Measurements from ENCODE around the gene ABCA10.
"Not testable (repeated sequence)": the region's sequence is repeated elsewhere in the genome, so short reads cannot be mapped to it uniquely, and the experiment has no call there.

The ABCA10 gene, protein sequence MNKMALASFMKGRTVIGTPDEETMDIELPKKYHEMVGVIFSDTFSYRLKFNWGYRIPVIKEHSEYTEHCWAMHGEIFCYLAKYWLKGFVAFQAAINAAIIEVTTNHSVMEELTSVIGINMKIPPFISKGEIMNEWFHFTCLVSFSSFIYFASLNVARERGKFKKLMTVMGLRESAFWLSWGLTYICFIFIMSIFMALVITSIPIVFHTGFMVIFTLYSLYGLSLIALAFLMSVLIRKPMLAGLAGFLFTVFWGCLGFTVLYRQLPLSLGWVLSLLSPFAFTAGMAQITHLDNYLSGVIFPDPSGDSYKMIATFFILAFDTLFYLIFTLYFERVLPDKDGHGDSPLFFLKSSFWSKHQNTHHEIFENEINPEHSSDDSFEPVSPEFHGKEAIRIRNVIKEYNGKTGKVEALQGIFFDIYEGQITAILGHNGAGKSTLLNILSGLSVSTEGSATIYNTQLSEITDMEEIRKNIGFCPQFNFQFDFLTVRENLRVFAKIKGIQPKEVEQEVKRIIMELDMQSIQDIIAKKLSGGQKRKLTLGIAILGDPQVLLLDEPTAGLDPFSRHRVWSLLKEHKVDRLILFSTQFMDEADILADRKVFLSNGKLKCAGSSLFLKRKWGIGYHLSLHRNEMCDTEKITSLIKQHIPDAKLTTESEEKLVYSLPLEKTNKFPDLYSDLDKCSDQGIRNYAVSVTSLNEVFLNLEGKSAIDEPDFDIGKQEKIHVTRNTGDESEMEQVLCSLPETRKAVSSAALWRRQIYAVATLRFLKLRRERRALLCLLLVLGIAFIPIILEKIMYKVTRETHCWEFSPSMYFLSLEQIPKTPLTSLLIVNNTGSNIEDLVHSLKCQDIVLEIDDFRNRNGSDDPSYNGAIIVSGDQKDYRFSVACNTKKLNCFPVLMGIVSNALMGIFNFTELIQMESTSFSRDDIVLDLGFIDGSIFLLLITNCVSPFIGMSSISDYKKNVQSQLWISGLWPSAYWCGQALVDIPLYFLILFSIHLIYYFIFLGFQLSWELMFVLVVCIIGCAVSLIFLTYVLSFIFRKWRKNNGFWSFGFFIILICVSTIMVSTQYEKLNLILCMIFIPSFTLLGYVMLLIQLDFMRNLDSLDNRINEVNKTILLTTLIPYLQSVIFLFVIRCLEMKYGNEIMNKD (N-terminal part only)

DNA sequence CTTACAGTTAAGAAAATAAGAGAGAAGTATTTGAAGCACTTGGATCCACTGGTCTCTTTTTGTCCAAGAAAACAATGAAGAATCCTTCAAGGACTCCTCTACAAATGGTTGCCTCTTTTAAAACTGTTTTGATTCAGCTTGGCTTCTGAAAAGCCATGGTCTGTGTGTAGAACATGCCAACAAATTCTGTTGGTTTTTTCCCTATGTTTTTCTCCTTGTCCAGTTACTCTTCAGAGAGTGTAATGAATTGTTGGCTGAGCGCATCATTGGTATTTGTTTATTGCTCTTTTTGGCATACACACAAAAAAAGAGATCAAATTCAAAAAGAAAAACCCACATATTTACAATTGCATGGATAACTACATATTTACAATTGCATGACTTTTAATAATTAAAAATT lies at the start of gene ABCA10:
ABCA10 (minus strand) TSS at position 249 of the 400 bp plus-strand sequence. CDS start 3,466 bp downstream, outside the sequence.
- no peak within 1 kb of the TSS for H3K27ac ChIP-seq (ENCODE audit: low read depth in 2 of 2, low read length in 2 of 2)
- peak within 1 kb of the TSS in 1 of 2 donors; percentile 5 for H3K4me3 ChIP-seq (ENCODE audit: low read length in 2 of 2)
- H3K27me3 ChIP-seq (ENCODE audit: control insufficient read depth in 2 of 2, insufficient read depth in 2 of 2, low read length in 2 of 2) = no peaks in the 10 kb centered on the region
- peaks cover 0 to 3% of the 10 kb centered on the region in 2 donors for H3K9me3 ChIP-seq (ENCODE audit: control insufficient read depth in 2 of 2, low read length in 2 of 2)
- no peaks in the 10 kb centered on the region for H3K4me1 ChIP-seq (ENCODE audit: control insufficient read depth in 2 of 2, insufficient read depth in 2 of 2, low read length in 2 of 2)
- H3K9ac ChIP-seq (ENCODE audit: low read depth in 1 of 2, low read length in 2 of 2) = no peak within 1 kb of the TSS
- no peaks in the 10 kb centered on the region for H3K36me3 ChIP-seq (ENCODE audit: control insufficient read depth in 2 of 2, insufficient read depth in 2 of 2, low read length in 2 of 2)

DNA sequence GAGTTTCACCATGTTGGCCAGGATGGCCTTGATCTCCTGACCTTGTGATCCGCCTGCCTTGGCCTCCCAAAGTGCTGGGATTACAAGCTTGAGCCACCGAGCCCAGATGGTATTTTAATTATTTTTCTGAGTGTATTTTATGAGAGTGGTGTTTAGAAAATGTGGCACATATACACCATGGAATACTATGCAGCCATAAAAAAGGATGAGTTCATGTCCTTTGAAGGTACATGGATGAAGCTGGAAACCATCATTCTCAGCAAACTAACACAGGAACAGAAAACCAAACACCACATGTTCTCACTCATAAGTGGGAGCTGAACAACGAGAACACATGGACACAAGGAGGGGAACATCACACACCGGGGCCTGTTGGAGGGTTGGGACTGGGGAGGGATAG lies 47.7 kb upstream of the ABCA10 start:
- H3K9ac ChIP-seq (ENCODE audit: low read depth in 1 of 2, low read length in 2 of 2); H3K27ac ChIP-seq (ENCODE audit: low read depth in 2 of 2, low read length in 2 of 2); H3K4me1 ChIP-seq (ENCODE audit: control insufficient read depth in 2 of 2, insufficient read depth in 2 of 2, low read length in 2 of 2); H3K36me3 ChIP-seq (ENCODE audit: control insufficient read depth in 2 of 2, insufficient read depth in 2 of 2, low read length in 2 of 2); H3K9me3 ChIP-seq (ENCODE audit: control insufficient read depth in 2 of 2, low read length in 2 of 2); H3K27me3 ChIP-seq (ENCODE audit: control insufficient read depth in 2 of 2, insufficient read depth in 2 of 2, low read length in 2 of 2); H3K4me3 ChIP-seq (ENCODE audit: low read length in 2 of 2): not testable (repeated sequence)

DNA sequence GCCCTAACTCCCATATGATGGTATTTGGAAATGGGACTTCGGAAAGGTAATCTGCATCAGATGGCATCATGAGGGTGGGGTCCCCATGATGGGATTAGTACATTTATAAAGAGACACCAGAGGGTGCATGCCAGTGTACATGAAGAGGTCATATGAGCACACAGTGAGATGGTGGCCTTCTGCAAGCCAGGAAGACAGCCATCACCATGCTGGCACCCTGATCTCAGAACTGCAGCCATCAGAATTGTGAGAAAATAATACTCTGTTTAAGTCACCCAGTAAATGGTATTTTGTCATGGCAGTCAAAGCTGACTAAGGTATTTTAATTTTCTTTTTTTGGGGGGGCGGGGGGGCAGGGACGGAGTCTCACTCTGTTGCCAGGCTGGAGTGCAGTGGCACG lies 47.1 kb upstream of the ABCA10 start:
- Histone ChIP-seq H3K27ac (ENCODE audit: low read depth in 2 of 2, low read length in 2 of 2) (no peak overlapping the region), H3K9me3 (ENCODE audit: control insufficient read depth in 2 of 2, low read length in 2 of 2) (no peaks in the 10 kb centered on the region), H3K4me3 (ENCODE audit: low read length in 2 of 2) (no peak overlapping the region), H3K9ac (ENCODE audit: low read depth in 1 of 2, low read length in 2 of 2) (no peak overlapping the region), H3K4me1 (ENCODE audit: control insufficient read depth in 2 of 2, insufficient read depth in 2 of 2, low read length in 2 of 2) (no peaks in the 10 kb centered on the region), H3K36me3 (ENCODE audit: control insufficient read depth in 2 of 2, insufficient read depth in 2 of 2, low read length in 2 of 2) (peaks cover 4 to 6% of the 10 kb centered on the region in 2 donors), H3K27me3 (ENCODE audit: control insufficient read depth in 2 of 2, insufficient read depth in 2 of 2, low read length in 2 of 2) (no peaks in the 10 kb centered on the region)

DNA sequence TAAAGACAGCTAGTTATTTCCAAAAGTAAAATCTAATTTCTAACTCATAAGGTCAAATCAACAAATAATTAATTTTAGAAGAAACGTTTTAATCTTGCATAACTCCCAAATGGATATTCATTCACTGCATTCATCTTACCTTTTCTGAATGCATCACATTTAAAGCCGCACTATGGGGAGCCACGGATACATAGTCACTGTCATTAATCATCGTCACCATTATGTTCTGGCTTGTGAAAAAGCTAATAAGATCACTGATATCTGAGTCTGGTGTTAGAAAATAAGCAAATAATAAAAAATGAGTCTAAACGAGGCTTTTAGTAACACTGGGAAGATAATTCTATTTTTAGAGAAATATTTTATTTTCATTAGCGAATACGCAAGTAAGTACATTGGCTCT lies 42.4 kb upstream of the ABCA10 start:
- Histone ChIP-seq H3K36me3 (ENCODE audit: control insufficient read depth in 2 of 2, insufficient read depth in 2 of 2, low read length in 2 of 2) (peaks cover 0 to 12% of the 10 kb centered on the region in 2 donors), H3K27ac (ENCODE audit: low read depth in 2 of 2, low read length in 2 of 2) (no peak overlapping the region), H3K4me1 (ENCODE audit: control insufficient read depth in 2 of 2, insufficient read depth in 2 of 2, low read length in 2 of 2) (no peaks in the 10 kb centered on the region), H3K9me3 (ENCODE audit: control insufficient read depth in 2 of 2, low read length in 2 of 2) (no peaks in the 10 kb centered on the region), H3K27me3 (ENCODE audit: control insufficient read depth in 2 of 2, insufficient read depth in 2 of 2, low read length in 2 of 2) (no peaks in the 10 kb centered on the region), H3K9ac (ENCODE audit: low read depth in 1 of 2, low read length in 2 of 2) (no peak overlapping the region), H3K4me3 (ENCODE audit: low read length in 2 of 2) (no peak overlapping the region)

DNA sequence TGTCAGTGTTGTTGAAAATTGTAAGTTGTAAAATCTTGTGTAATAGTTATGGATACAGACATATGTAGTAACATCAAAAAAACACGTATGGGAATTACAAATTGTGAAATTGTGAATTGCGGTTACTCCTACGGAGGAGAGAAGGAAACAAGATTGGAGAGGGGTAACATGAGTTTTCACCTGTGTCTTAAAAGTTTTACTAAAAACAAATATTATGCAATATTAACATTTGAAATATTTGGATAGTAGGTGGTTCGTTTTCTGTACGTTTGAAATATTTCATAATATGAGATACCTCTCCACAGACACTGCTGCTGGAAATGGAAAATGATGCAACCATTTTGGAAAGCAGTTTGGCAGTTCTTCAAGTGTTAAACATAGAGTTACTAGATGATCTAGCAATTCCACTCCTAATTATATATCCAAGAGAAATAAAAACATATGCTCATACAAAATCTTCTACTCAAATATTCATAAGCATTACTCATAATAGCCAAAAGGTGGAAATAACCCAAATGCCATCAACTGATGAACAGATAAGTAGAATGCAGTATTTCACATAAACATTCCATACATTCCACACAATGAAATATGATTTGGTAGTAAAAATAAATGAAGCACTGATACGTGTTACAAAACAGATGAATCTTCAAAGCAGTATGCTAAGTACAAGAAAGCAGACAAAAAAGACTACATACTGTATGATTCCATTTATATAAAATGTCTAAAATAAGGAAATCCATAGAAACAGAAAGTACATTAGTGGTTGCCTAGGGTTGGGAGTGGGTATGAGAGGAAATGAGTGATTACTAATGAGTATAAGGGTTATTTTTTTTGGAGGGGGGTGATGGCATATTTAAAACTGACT lies 40.7 kb upstream of the ABCA10 start:
- no peak overlapping the region for H3K4me3 ChIP-seq (ENCODE audit: low read length in 2 of 2)
- no peak overlapping the region for H3K27ac ChIP-seq (ENCODE audit: low read depth in 2 of 2, low read length in 2 of 2)
- no peak overlapping the region for H3K9ac ChIP-seq (ENCODE audit: low read depth in 1 of 2, low read length in 2 of 2)

DNA sequence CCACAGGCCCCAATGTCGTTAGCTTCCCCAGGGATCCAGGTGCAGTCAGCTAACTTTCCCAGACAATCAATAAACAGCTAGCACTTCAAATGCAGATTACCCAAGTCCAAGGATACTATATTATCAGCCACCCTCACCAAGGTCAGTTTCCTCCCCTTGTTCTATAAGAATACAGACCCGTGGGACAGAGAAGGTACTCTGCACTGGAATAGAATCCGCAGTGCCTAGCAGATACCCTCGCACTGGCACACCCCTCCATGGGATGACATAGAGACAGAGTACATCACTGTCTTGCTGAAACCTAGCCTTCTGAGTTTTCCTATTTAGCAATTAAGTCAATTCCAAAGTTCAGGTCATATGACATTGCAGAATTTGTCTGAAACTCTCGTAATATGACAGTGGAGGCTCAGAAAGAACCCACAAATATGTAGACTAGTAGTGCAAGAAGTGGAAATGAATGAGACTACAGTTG lies 40.0 kb upstream of the ABCA10 start:
- no peak overlapping the region for H3K27ac ChIP-seq (ENCODE audit: low read depth in 2 of 2, low read length in 2 of 2)
- no peaks in the 10 kb centered on the region for H3K27me3 ChIP-seq (ENCODE audit: control insufficient read depth in 2 of 2, insufficient read depth in 2 of 2, low read length in 2 of 2)
- peaks cover 0 to 14% of the 10 kb centered on the region in 2 donors for H3K36me3 ChIP-seq (ENCODE audit: control insufficient read depth in 2 of 2, insufficient read depth in 2 of 2, low read length in 2 of 2)
- H3K9me3 ChIP-seq (ENCODE audit: control insufficient read depth in 2 of 2, low read length in 2 of 2) = no peaks in the 10 kb centered on the region
- H3K4me1 ChIP-seq (ENCODE audit: control insufficient read depth in 2 of 2, insufficient read depth in 2 of 2, low read length in 2 of 2) = no peaks in the 10 kb centered on the region
- no peak overlapping the region for H3K4me3 ChIP-seq (ENCODE audit: low read length in 2 of 2)
- H3K9ac ChIP-seq (ENCODE audit: low read depth in 1 of 2, low read length in 2 of 2) = no peak overlapping the region

More for the DNA sequence above, 40.7 kb upstream of the ABCA10 start:
- H3K27me3 ChIP-seq (ENCODE audit: control insufficient read depth in 2 of 2, insufficient read depth in 2 of 2, low read length in 2 of 2) = no peaks in the 10 kb centered on the region
- H3K4me1 ChIP-seq (ENCODE audit: control insufficient read depth in 2 of 2, insufficient read depth in 2 of 2, low read length in 2 of 2) = no peaks in the 10 kb centered on the region
- peaks cover 0 to 14% of the 10 kb centered on the region in 2 donors for H3K36me3 ChIP-seq (ENCODE audit: control insufficient read depth in 2 of 2, insufficient read depth in 2 of 2, low read length in 2 of 2)
- H3K9me3 ChIP-seq (ENCODE audit: control insufficient read depth in 2 of 2, low read length in 2 of 2) = no peaks in the 10 kb centered on the region

DNA sequence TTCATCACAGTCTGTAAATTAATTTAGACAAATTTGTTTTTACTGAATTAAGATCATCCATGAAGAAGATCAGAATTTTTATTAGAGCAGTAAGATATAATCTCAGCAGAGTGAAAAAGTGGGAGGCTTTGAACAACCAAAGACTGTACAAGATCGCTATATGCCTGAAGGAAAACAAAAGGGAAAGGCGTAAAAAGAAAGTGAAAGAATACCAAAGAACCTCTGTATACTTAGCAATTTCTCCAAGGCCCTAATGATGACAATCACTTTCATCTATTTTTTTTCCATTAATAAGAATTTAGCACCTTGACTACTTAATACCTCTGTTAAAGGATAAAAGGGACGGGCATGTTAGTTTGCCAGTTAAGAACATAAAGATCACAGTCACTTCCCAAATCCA lies 38.6 kb upstream of the ABCA10 start:
- H3K27me3 ChIP-seq (ENCODE audit: control insufficient read depth in 2 of 2, insufficient read depth in 2 of 2, low read length in 2 of 2) = no peaks in the 10 kb centered on the region
- no peak overlapping the region for H3K4me3 ChIP-seq (ENCODE audit: low read length in 2 of 2)
- no peak overlapping the region for H3K27ac ChIP-seq (ENCODE audit: low read depth in 2 of 2, low read length in 2 of 2)
- H3K9ac ChIP-seq (ENCODE audit: low read depth in 1 of 2, low read length in 2 of 2) = no peak overlapping the region
- no peaks in the 10 kb centered on the region for H3K4me1 ChIP-seq (ENCODE audit: control insufficient read depth in 2 of 2, insufficient read depth in 2 of 2, low read length in 2 of 2)
- H3K36me3 ChIP-seq (ENCODE audit: control insufficient read depth in 2 of 2, insufficient read depth in 2 of 2, low read length in 2 of 2) = peaks cover 0 to 14% of the 10 kb centered on the region in 2 donors
- no peaks in the 10 kb centered on the region for H3K9me3 ChIP-seq (ENCODE audit: control insufficient read depth in 2 of 2, low read length in 2 of 2)

DNA sequence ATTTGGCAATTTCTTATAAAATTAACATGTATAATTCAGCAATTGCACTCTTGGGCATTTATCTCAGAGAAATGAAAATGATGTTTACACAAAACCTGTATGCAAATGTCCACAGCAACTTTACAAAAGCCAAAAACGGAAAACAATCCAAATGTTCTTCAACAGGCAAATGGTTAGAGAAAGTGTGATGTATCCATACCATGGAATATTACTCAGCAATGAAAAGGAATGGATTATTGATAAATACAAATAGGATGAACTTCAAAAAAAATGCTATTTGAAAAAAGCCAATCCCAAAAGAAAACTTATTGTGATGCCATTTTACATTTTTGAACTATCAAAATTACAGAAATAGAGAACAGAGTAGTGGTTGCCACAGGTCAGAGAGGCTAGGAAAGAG lies 37.2 kb upstream of the ABCA10 start:
- Histone ChIP-seq H3K4me3 (ENCODE audit: low read length in 2 of 2) (no peak overlapping the region), H3K4me1 (ENCODE audit: control insufficient read depth in 2 of 2, insufficient read depth in 2 of 2, low read length in 2 of 2) (no peaks in the 10 kb centered on the region), H3K9me3 (ENCODE audit: control insufficient read depth in 2 of 2, low read length in 2 of 2) (no peaks in the 10 kb centered on the region), H3K36me3 (ENCODE audit: control insufficient read depth in 2 of 2, insufficient read depth in 2 of 2, low read length in 2 of 2) (peaks cover 0 to 8% of the 10 kb centered on the region in 2 donors), H3K27ac (ENCODE audit: low read depth in 2 of 2, low read length in 2 of 2) (no peak overlapping the region), H3K27me3 (ENCODE audit: control insufficient read depth in 2 of 2, insufficient read depth in 2 of 2, low read length in 2 of 2) (no peaks in the 10 kb centered on the region), H3K9ac (ENCODE audit: low read depth in 1 of 2, low read length in 2 of 2) (no peak overlapping the region)

DNA sequence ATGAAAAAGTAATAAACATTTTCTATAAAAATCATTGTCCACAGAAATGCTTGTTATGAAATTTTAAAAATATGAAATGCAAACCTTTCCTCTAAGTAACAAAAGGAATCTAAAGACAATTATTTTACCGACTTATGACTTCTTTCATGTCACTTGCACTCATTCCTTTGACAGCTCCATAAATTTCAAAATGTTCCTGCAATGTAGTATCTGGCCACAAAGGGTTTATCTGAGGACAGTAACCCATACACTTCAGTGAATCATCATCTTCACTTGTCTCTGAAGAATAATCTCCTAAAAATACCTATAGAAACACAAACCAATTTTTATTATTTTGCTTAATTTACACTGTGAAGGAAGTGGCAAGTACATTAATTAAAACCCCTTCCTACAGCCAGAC lies 25.6 kb upstream of the ABCA10 start:
- H3K27me3 ChIP-seq (ENCODE audit: control insufficient read depth in 2 of 2, insufficient read depth in 2 of 2, low read length in 2 of 2) = no peaks in the 10 kb centered on the region
- H3K9ac ChIP-seq (ENCODE audit: low read depth in 1 of 2, low read length in 2 of 2) = no peak overlapping the region
- no peak overlapping the region for H3K4me3 ChIP-seq (ENCODE audit: low read length in 2 of 2)
- peaks cover 11 to 18% of the 10 kb centered on the region in 2 donors for H3K36me3 ChIP-seq (ENCODE audit: control insufficient read depth in 2 of 2, insufficient read depth in 2 of 2, low read length in 2 of 2)
- H3K27ac ChIP-seq (ENCODE audit: low read depth in 2 of 2, low read length in 2 of 2) = no peak overlapping the region
- H3K9me3 ChIP-seq (ENCODE audit: control insufficient read depth in 2 of 2, low read length in 2 of 2) = no peaks in the 10 kb centered on the region
- H3K4me1 ChIP-seq (ENCODE audit: control insufficient read depth in 2 of 2, insufficient read depth in 2 of 2, low read length in 2 of 2) = no peaks in the 10 kb centered on the region
